ENCODE measurements around the gene NTF3. TPM values are rescaled to one million over a fixed set of nuclear protein-coding genes. Genes with fewer than 3 reads are reported as not detected.

The NTF3 gene
- total and polyA plus RNA-seq, 12 donors: 0.20 to 2.2 (median 0.79) TPM; not detected in 1

- Histone ChIP-seq H3K9me3 (no peaks in the 10 kb centered on the region), H3K27ac (peak overlapping the region in 1 of 10 donors; percentile 10), H3K36me3 (no peaks in the 10 kb centered on the region), H3K4me1 (peaks cover 0 to 38% (median 16%) of the 10 kb centered on the region in 9 donors), H3K27me3 (peaks cover 0 to 25% (median 5%) of the 10 kb centered on the region in 7 donors), H3K4me3 (no peak overlapping the region)
- no peak for TF ChIP-seq CTCF (IDR thresholded peaks at IDR 0.05)
- DNase-seq: peak; percentile 48 to 69
- WGBS, 2 donors: 33 to 37% methylated on average over 6 of the region's 6 CpGs
- intact Hi-C loops (cut with DNase I): loop anchor here in 3 of 10 donors (5.0 kb wide), 3 partner anchors 50 to 75 kb away; partner anchors contain the start of gene NTF3 (in 1 of the 3)
- peak; percentile 48 to 90 (median 80) for ATAC-seq
Measured at GRCh38 chr12:5506821-5507231, 74.9 kb downstream of the NTF3 start.

- intact Hi-C loops (cut with DNase I): loop anchor here in 3 of 10 donors (5.0 kb wide), 3 partner anchors 50 to 75 kb away; partner anchors contain the start of gene NTF3 (in 1 of the 3)
- WGBS, 2 donors: 80 to 81% methylated on average over 8 of the region's 8 CpGs
- peaks cover 0 to 41% (median 16%) of the 10 kb centered on the region in 9 donors for H3K4me1 ChIP-seq
- H3K4me3 ChIP-seq: no peak overlapping the region
- peak overlapping the region in 1 of 10 donors; percentile 10 for H3K27ac ChIP-seq
- DNase-seq (no peak), ATAC-seq (peak in 1 of 8 donors; percentile 40)
- no peaks in the 10 kb centered on the region for H3K9me3 ChIP-seq
- no peaks in the 10 kb centered on the region for H3K36me3 ChIP-seq
- H3K27me3 ChIP-seq: peaks cover 0 to 25% (median 5%) of the 10 kb centered on the region in 7 donors
- no peak for TF ChIP-seq CTCF (IDR thresholded peaks at IDR 0.05)
Measured at GRCh38 chr12:5507401-5507935, 75.6 kb downstream of the NTF3 start.

GRCh38 chr12:5507944-5508343 is 76.0 kb downstream of the NTF3 start:
- WGBS, 2 donors: 94 to 95% methylated on average over 5 of the region's 5 CpGs
- no peak overlapping the region for H3K4me3 ChIP-seq
- H3K27me3 ChIP-seq: peaks cover 0 to 25% (median 5%) of the 10 kb centered on the region in 7 donors
- no peak for DNase-seq
- H3K27ac ChIP-seq: no peak overlapping the region
- no peak for TF ChIP-seq CTCF (IDR thresholded peaks at IDR 0.05)
- H3K36me3 ChIP-seq: no peaks in the 10 kb centered on the region
- intact Hi-C loops (cut with DNase I): loop anchor here in 3 of 10 donors (5.0 kb wide), 3 partner anchors 51 to 76 kb away; partner anchors contain the start of gene NTF3 (in 1 of the 3)
- ATAC-seq: no peak
- no peaks in the 10 kb centered on the region for H3K9me3 ChIP-seq
- peaks cover 0 to 41% (median 16%) of the 10 kb centered on the region in 9 donors for H3K4me1 ChIP-seq

- H3K9me3 ChIP-seq: no peaks in the 10 kb centered on the region
- peaks cover 0 to 41% (median 16%) of the 10 kb centered on the region in 9 donors for H3K4me1 ChIP-seq
- intact Hi-C loops (cut with DNase I): loop anchor here in 3 of 10 donors (5.0 kb wide), 3 partner anchors 52 to 77 kb away; partner anchors contain the start of gene NTF3 (in 1 of the 3)
- DNase-seq: no peak
- H3K36me3 ChIP-seq: no peaks in the 10 kb centered on the region
- no peak overlapping the region for H3K4me3 ChIP-seq
- no peak overlapping the region for H3K27ac ChIP-seq
- 97% methylated on average over 4 of the region's 4 CpGs for WGBS, 2 donors
- TF ChIP-seq CTCF (IDR thresholded peaks at IDR 0.05): no peak
- peaks cover 0 to 29% (median 5%) of the 10 kb centered on the region in 7 donors for H3K27me3 ChIP-seq
- ATAC-seq: no peak
Measured at GRCh38 chr12:5509102-5509501, 77.2 kb downstream of the NTF3 start.

Measured in heart right ventricle (tissue), 16 donors.